Spinal cord (tissue), 10 donors: ENCODE measurements around the gene PRSS50. TPM values are rescaled to one million over a fixed set of nuclear protein-coding genes. Genes with fewer than 3 reads are reported as not detected.

Source experiments
- DNase-seq, 6 donors: peaks; one replicate each; pipeline versions ENCODE4 v3.0.0 to v3.0.0-alpha.2; 2013 to 2015; ENCODE audit warnings: low spot score in 6 of 6, low read depth in 4 of 6
- H3K27ac ChIP-seq: one replicate; pipeline ENCODE4 v1.5.1; 2013; ENCODE audit warnings: low read depth, low read length, control low read depth
- H3K27me3 ChIP-seq: one replicate; pipeline ENCODE4 v1.6.1; 2013; ENCODE audit warnings: low read length; ENCODE audit not compliant: control insufficient read depth, insufficient read depth
- H3K36me3 ChIP-seq: one replicate; pipeline ENCODE4 v1.6.1; 2013; ENCODE audit warnings: low read length; ENCODE audit not compliant: control insufficient read depth, insufficient read depth
- H3K4me1 ChIP-seq: one replicate; pipeline ENCODE4 v1.6.1; 2013; ENCODE audit warnings: low read length; ENCODE audit not compliant: control insufficient read depth, insufficient read depth
- H3K4me3 ChIP-seq: one replicate; pipeline ENCODE4 v1.5.1; 2013; ENCODE audit warnings: low read depth, low read length, control low read depth
- H3K9me3 ChIP-seq: one replicate; pipeline ENCODE4 v1.6.1; 2013; ENCODE audit warnings: low read length; ENCODE audit not compliant: control insufficient read depth, insufficient read depth
- WGBS: methylation state at CpG from one replicate; pipeline ENCODE4 v1.1.5; 2013; ENCODE audit warnings: missing lambda C conversion rate; ENCODE audit not compliant: insufficient coverage; 5-methylcytosine and 5-hydroxymethylcytosine counted together
- polyA plus RNA-seq, 2 donors: library from polyadenylated mRNA; unstranded; fragments of 120-200 nt; gene quantifications; one replicate each; pipeline ENCODE4 v1.2.1, GENCODE V29; 2013; ENCODE audit not compliant: insufficient read length in 2 of 2
- total RNA-seq, 2 donors: library from RNA; depleted of rRNA in 1 of 2; stranded (reverse); fragments of 120-200 nt in 1 of 2; fragments of >200 nt in 1 of 2; gene quantifications; one replicate each; pipeline versions ENCODE4 v1.2.3 to v1.2.4, GENCODE V29; 2013 to 2014
- donor health status: healthy.

PRSS50 gene
- total and polyA plus RNA-seq, 4 donors, result 0.33 to 0.59 (median 0.50) TPM; not detected in 1

- Histone ChIP-seq H3K27me3 (no peaks in the 10 kb centered on the region), H3K36me3 (peaks cover 14% of the 10 kb centered on the region), H3K4me3 (no peak overlapping the region), H3K9me3 (no peaks in the 10 kb centered on the region), H3K4me1 (peaks cover 37% of the 10 kb centered on the region), H3K27ac (no peak overlapping the region)
- DNase-seq, result no peak
- 93% methylated on average over 4 of the region's 4 CpGs for WGBS
Measured at GRCh38 chr3:46703013-46703520, 14.6 kb downstream of the PRSS50 start.

DNA sequence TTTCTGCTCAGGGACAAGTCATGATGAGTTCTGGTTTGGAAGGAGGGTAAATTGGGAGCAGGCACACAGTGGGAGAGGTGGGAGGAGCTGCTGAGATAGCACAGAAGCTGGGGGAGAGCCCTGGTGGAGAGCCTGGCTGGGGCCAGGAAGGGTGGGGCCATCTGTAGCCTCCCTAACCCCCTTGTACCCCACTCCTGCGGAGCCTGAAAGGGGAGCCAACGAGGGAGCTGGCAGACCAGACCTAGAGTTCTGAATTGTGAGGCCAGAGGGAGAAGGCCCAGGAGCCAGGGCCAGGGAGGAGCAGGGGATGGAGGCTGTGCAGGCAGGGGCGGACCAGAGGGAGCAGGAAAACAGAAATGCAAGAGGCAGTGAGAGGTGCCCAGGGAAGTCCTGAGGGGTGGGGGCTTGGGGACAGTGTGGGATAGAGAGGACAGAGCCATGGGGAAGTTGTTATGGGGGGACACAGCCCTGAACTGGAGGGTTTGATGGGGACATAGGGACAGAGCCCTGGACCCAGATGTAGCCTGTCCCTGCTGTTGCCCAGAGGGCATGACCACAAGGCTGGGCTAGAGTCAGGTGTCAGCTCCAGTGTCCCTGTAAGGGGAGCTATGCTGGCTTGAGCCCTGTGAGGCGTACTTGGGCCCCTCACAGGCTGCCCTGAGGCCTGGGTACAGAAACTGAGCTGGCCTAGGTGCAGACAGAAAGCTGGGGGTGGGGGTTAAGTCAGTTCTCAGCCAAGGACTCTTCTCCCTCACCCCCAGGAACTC is 15.2 kb downstream of the PRSS50 start:
- Histone ChIP-seq H3K4me1 (peaks cover 37% of the 10 kb centered on the region), H3K27me3 (no peaks in the 10 kb centered on the region), H3K36me3 (peaks cover 11% of the 10 kb centered on the region), H3K4me3 (no peak overlapping the region), H3K9me3 (no peaks in the 10 kb centered on the region), H3K27ac (no peak overlapping the region)
- 67% methylated on average over 3 of the region's 4 CpGs for WGBS
- peak in 1 of 6 donors; percentile 12 for DNase-seq

GRCh38 chr3:46701181-46701939 is 16.3 kb downstream of the PRSS50 start, which contains the start of gene TMIE:
TSS of gene TMIE (plus strand) at chr3:46701392. CDS start at chr3:46701488, 96 bp downstream.
- Histone ChIP-seq H3K4me3 (peak within 1 kb of the TSS; percentile 24), H3K27me3 (no peaks in the 10 kb centered on the region), H3K4me1 (peaks cover 39% of the 10 kb centered on the region), H3K9me3 (no peaks in the 10 kb centered on the region), H3K27ac (no peak within 1 kb of the TSS), H3K36me3 (peaks cover 3% of the 10 kb centered on the region)
- peak in 3 of 6 donors; percentile 38 to 43 (median 39) for DNase-seq
- 1% methylated on average over 49 of the region's 51 CpGs for WGBS

- WGBS, result 10% methylated on average over 4 of the region's 4 CpGs
- no peaks in the 10 kb centered on the region for H3K36me3 ChIP-seq
- H3K9me3 ChIP-seq, result no peaks in the 10 kb centered on the region
- peaks cover 45% of the 10 kb centered on the region for H3K4me1 ChIP-seq
- H3K4me3 ChIP-seq, result peak overlapping the region; percentile 24
- no peak overlapping the region for H3K27ac ChIP-seq
- peak in 5 of 6 donors; percentile 63 to 94 (median 73) for DNase-seq
- H3K27me3 ChIP-seq, result no peaks in the 10 kb centered on the region
Measured at GRCh38 chr3:46700772-46701171, 16.9 kb downstream of the PRSS50 start.

GRCh38 chr3:46699676-46700523 is 17.8 kb downstream of the PRSS50 start:
- H3K27ac ChIP-seq, result no peak overlapping the region
- H3K27me3 ChIP-seq, result no peaks in the 10 kb centered on the region
- no peaks in the 10 kb centered on the region for H3K9me3 ChIP-seq
- WGBS, result 86% methylated on average over 8 of the region's 8 CpGs
- no peaks in the 10 kb centered on the region for H3K36me3 ChIP-seq
- DNase-seq, result no peak
- H3K4me3 ChIP-seq, result no peak overlapping the region
- peaks cover 49% of the 10 kb centered on the region for H3K4me1 ChIP-seq

DNA sequence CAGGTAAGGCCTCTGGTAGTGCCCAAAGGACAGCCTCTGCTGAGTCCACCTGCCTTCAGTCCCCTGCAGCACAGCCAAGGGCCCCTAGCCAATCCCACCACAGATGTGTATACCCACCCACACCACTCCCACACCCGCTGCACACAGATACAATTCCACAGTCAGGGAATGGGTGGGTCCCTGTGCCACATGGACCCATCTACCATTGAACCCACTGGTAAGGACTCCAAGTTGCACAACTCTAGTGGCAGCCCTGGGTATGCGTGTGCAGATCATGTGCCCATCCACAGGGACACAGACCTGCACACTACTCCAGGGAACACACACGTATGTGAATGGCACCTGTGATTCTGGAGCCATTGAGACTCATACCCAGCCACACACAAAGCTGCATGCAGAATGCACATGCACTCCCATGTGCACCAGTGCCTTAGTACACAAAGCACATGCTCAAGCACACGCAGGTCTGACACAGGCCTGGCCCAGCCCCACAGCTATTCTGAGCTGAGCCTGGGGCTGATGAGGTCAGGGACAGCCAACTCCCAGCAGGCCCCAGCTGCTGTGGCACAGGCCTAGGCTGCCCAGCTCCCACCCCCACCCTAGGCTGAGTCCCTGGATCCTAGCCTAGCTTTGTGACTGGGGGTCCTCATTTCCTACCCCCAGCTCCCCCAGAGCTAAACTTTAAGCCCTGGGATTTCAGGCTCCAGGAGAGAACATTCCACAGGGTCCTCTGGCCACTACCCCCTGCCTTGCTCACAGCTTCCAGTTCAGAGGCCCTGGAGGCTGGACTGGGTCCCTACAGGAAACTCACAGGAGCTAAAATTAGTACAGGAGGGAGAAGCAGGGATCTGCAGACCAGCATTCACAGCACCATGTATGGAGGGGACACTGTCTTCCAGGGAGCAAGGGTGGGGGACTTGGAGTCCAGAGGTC is 21.4 kb downstream of the PRSS50 start:
- Histone ChIP-seq H3K27ac (no peak overlapping the region), H3K36me3 (no peaks in the 10 kb centered on the region), H3K4me1 (peaks cover 57% of the 10 kb centered on the region), H3K9me3 (no peaks in the 10 kb centered on the region), H3K4me3 (no peak overlapping the region), H3K27me3 (peaks cover 22% of the 10 kb centered on the region)
- WGBS, result 88% methylated on average over 4 of the region's 4 CpGs
- DNase-seq, result no peak

DNA sequence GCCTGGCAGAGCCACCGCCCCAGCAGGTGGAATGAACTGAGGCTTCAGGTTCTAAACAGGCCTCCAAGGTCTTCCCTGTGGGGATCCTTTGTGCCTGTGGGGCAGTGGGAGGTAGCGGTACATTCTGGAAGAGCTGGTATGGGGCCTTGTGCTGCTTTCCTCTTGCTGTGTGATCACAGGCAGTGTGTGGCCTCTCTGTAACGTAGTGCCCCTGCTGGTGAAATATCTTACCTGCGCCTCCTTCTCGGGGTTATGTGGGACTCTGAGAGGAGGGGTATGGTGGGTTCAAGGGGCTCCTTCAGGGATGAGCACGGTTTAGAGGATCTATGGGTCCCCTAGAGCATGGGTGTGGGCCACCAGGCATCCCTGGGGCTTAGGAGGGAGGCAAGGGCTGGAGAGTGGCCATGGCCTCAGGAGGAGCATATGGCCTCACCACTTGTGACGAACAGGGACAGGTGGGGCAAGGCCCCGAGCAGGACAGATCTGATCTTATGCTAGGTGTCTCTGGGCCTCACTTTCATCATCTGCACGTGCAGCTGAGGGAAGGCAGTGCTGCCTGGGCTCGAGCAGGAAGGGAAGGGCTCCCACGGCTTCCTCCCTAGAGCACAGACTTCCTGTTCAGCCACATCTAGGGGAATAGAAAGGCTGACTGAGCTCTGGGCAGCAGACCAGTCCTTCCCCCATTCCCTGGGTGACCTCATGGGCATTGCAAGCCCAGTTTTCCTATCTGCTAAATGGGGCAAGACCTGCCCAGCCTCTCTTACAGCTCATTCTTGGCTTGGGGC is 22.3 kb downstream of the PRSS50 start:
- no peaks in the 10 kb centered on the region for H3K9me3 ChIP-seq
- H3K27me3 ChIP-seq, result peaks cover 22% of the 10 kb centered on the region
- WGBS, result 68% methylated on average over 10 of the region's 11 CpGs
- H3K4me3 ChIP-seq, result no peak overlapping the region
- peak in 1 of 6 donors; percentile 28 for DNase-seq
- peaks cover 57% of the 10 kb centered on the region for H3K4me1 ChIP-seq
- H3K36me3 ChIP-seq, result no peaks in the 10 kb centered on the region
- H3K27ac ChIP-seq, result no peak overlapping the region

GRCh38 chr3:46694520-46694919 is 23.1 kb downstream of the PRSS50 start:
- 89% methylated on average over 1 of the region's 3 CpGs for WGBS
- H3K4me3 ChIP-seq, result no peak overlapping the region
- H3K4me1 ChIP-seq, result peaks cover 51% of the 10 kb centered on the region
- H3K36me3 ChIP-seq, result no peaks in the 10 kb centered on the region
- no peak for DNase-seq
- H3K9me3 ChIP-seq, result no peaks in the 10 kb centered on the region
- no peak overlapping the region for H3K27ac ChIP-seq
- peaks cover 22% of the 10 kb centered on the region for H3K27me3 ChIP-seq
